GM12878 (cell line): ENCODE data around the gene USP16. TPM values are rescaled to one million over a fixed set of nuclear protein-coding genes. Genes with fewer than 3 reads are reported as not detected.

Source experiments
- NFYB ChIP-seq: IDR thresholded peaks from 2 replicates; pipeline ENCODE4 v1.6.1; 2011; ENCODE audit warnings: low read depth, mild to moderate bottlenecking, low read length, improper control_type of control experiment, moderate library complexity; ENCODE audit not compliant: insufficient read depth
- NR2F1 ChIP-seq: fragments of 450-650 bp; conservative IDR thresholded peaks from 2 replicates; pipeline ENCODE4 v1.6.1; 2017; ENCODE audit warnings: mild to moderate bottlenecking
- RAD51 ChIP-seq: fragments of 450-650 bp; IDR thresholded peaks from 2 replicates; pipeline ENCODE4 v1.6.1; 2016; ENCODE audit warnings: moderate library complexity, mild to moderate bottlenecking, inconsistent platforms
- SIN3A ChIP-seq: IDR thresholded peaks from 2 replicates; pipeline ENCODE4 v1.6.1; 2012; ENCODE audit warnings: low read depth, low read length, improper control_type of control experiment
- ZNF274 ChIP-seq: IDR thresholded peaks from one replicate; pipeline ENCODE4 v1.8.0; 2011; ENCODE audit not compliant: insufficient read length, insufficient read depth
- polyA plus RNA-seq, 11 experiments: library from polyadenylated mRNA; depleted of rRNA in 4 of 11; unstranded in 6 of 11; stranded (reverse) in 5 of 11; fragments of >200 nt; fragmentation: Nextera tagmentation in 4 of 11; fragmentation: Illumina TruSeq in 1 of 11; extraction: Ambion mirVana in 4 of 11; extraction: Trizol in 1 of 11; gene quantifications; 1 replicate in 1 of 11; 2 replicates in 10 of 11; pipeline versions ENCODE4 v1.2.1 to v1.2.3, GENCODE V29; 2011 to 2016; ENCODE audit warnings: inconsistent platforms in 2 of 11, missing spikeins in 2 of 11, low read depth in 1 of 11
- total RNA-seq, 4 experiments: library from RNA; depleted of rRNA in 3 of 4; stranded (reverse); fragments of >200 nt in 3 of 4; fragmentation: Illumina TruSeq in 1 of 4; extraction: Trizol in 1 of 4; gene quantifications; 2 replicates each; pipeline versions ENCODE4 v1.2.1 to v1.2.3, GENCODE V29; 2013 to 2021
- TF ChIP-seq, protein P1 (sequence below): fragments of 450-650 bp; IDR thresholded peaks from 2 replicates; pipeline ENCODE4 v1.6.1; 2016; ENCODE audit warnings: mild to moderate bottlenecking
- TF ChIP-seq, protein P2 (sequence below): fragments of 450-650 bp; IDR thresholded peaks from 2 replicates; pipeline ENCODE4 v1.6.1; 2016; ENCODE audit warnings: mild to moderate bottlenecking, moderate library complexity, borderline replicate concordance
- TF ChIP-seq, protein P3 (sequence below): fragments of 450-650 bp; IDR thresholded peaks from 2 replicates; pipeline ENCODE4 v1.6.1; 2017; ENCODE audit warnings: mild to moderate bottlenecking, moderate library complexity
- TF ChIP-seq, protein P4 (sequence below): fragments of 450-650 bp; IDR thresholded peaks from 2 replicates; pipeline ENCODE4 v1.6.1; 2017; ENCODE audit warnings: mild to moderate bottlenecking, moderate library complexity
- TF ChIP-seq, protein P5 (sequence below): fragments of 450-650 bp; IDR thresholded peaks from 2 replicates; pipeline ENCODE4 v1.6.1; 2017; ENCODE audit warnings: mild to moderate bottlenecking, low read depth, inconsistent platforms; ENCODE audit not compliant: poor library complexity, severe bottlenecking

The USP16 gene
- total and polyA plus RNA-seq, 10 of the 15 experiments (the other 5 are each of a cell fraction or from before 2014, with no cell fraction given) = 29.5 to 68.7 (median 52.3) TPM

DNA sequence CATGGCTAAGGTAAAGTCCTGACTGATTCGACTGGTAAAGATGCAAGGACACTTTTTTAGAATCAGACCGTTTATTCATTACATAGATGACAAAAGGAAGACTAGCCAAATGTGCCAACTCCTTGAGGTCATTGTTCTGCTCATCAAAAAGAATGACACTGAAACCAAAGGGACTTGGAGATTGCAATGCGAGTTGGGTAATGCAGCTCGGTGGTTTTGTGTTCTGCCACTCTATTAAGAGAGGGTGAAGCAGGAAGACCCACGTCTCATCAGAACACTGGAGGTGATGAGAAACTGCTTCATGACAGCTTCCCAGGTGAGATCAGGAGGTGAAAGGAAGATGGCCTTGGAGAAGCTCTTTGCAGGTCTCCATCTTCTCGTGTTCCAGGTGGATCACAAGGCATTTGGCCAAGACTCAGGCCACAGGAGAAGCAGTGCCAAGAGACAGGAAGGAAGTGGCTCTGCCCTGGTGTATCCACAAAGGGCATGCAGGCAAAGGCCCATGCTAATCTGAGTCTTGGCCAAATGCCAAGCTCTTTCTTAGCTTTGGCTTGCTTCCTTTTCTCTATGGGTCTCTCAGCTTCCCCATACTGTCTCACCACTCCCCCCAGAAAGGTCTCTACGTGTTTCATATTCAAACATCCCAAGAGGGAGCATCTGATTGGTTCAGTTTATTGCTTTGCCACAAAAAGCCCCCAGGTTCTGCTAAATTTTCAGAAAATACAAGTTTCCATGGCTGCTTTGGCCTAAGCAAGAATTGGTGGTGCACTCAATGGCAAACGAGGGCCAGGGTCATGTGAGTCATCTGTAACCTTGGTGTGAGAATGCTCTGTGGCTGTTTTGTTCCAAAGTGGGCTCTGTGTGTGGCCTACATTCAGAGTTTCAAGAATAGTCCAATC lies 54.6 kb downstream of the USP16 start (continued):
- TF ChIP-seq, protein P1, sequence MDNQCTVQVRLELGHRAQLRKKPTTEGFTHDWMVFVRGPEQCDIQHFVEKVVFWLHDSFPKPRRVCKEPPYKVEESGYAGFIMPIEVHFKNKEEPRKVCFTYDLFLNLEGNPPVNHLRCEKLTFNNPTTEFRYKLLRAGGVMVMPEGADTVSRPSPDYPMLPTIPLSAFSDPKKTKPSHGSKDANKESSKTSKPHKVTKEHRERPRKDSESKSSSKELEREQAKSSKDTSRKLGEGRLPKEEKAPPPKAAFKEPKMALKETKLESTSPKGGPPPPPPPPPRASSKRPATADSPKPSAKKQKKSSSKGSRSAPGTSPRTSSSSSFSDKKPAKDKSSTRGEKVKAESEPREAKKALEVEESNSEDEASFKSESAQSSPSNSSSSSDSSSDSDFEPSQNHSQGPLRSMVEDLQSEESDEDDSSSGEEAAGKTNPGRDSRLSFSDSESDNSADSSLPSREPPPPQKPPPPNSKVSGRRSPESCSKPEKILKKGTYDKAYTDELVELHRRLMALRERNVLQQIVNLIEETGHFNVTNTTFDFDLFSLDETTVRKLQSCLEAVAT = 0 out of 2 replicates have a peak, but pooled peaks have one; percentile 27
- TF ChIP-seq RAD51 (peak; percentile 52; the same call in 1 of the 2 replicates), NR2F1 (peak; percentile 63), NFYB (0 out of 2 replicates have a peak, but pooled peaks have one; percentile 52), ZNF274 (no peak), SIN3A (0 out of 2 replicates have a peak, but pooled peaks have one; percentile 30)
- TF ChIP-seq, protein P2, sequence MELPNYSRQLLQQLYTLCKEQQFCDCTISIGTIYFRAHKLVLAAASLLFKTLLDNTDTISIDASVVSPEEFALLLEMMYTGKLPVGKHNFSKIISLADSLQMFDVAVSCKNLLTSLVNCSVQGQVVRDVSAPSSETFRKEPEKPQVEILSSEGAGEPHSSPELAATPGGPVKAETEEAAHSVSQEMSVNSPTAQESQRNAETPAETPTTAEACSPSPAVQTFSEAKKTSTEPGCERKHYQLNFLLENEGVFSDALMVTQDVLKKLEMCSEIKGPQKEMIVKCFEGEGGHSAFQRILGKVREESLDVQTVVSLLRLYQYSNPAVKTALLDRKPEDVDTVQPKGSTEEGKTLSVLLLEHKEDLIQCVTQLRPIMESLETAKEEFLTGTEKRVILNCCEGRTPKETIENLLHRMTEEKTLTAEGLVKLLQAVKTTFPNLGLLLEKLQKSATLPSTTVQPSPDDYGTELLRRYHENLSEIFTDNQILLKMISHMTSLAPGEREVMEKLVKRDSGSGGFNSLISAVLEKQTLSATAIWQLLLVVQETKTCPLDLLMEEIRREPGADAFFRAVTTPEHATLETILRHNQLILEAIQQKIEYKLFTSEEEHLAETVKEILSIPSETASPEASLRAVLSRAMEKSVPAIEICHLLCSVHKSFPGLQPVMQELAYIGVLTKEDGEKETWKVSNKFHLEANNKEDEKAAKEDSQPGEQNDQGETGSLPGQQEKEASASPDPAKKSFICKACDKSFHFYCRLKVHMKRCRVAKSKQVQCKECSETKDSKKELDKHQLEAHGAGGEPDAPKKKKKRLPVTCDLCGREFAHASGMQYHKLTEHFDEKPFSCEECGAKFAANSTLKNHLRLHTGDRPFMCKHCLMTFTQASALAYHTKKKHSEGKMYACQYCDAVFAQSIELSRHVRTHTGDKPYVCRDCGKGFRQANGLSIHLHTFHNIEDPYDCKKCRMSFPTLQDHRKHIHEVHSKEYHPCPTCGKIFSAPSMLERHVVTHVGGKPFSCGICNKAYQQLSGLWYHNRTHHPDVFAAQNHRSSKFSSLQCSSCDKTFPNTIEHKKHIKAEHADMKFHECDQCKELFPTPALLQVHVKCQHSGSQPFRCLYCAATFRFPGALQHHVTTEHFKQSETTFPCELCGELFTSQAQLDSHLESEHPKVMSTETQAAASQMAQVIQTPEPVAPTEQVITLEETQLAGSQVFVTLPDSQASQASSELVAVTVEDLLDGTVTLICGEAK = no peak
- TF ChIP-seq, protein P3, sequence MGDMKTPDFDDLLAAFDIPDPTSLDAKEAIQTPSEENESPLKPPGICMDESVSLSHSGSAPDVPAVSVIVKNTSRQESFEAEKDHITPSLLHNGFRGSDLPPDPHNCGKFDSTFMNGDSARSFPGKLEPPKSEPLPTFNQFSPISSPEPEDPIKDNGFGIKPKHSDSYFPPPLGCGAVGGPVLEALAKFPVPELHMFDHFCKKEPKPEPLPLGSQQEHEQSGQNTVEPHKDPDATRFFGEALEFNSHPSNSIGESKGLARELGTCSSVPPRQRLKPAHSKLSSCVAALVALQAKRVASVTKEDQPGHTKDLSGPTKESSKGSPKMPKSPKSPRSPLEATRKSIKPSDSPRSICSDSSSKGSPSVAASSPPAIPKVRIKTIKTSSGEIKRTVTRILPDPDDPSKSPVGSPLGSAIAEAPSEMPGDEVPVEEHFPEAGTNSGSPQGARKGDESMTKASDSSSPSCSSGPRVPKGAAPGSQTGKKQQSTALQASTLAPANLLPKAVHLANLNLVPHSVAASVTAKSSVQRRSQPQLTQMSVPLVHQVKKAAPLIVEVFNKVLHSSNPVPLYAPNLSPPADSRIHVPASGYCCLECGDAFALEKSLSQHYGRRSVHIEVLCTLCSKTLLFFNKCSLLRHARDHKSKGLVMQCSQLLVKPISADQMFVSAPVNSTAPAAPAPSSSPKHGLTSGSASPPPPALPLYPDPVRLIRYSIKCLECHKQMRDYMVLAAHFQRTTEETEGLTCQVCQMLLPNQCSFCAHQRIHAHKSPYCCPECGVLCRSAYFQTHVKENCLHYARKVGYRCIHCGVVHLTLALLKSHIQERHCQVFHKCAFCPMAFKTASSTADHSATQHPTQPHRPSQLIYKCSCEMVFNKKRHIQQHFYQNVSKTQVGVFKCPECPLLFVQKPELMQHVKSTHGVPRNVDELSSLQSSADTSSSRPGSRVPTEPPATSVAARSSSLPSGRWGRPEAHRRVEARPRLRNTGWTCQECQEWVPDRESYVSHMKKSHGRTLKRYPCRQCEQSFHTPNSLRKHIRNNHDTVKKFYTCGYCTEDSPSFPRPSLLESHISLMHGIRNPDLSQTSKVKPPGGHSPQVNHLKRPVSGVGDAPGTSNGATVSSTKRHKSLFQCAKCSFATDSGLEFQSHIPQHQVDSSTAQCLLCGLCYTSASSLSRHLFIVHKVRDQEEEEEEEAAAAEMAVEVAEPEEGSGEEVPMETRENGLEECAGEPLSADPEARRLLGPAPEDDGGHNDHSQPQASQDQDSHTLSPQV = 0 out of 2 replicates have a peak, but pooled peaks have one; percentile 52
- TF ChIP-seq, protein P4, sequence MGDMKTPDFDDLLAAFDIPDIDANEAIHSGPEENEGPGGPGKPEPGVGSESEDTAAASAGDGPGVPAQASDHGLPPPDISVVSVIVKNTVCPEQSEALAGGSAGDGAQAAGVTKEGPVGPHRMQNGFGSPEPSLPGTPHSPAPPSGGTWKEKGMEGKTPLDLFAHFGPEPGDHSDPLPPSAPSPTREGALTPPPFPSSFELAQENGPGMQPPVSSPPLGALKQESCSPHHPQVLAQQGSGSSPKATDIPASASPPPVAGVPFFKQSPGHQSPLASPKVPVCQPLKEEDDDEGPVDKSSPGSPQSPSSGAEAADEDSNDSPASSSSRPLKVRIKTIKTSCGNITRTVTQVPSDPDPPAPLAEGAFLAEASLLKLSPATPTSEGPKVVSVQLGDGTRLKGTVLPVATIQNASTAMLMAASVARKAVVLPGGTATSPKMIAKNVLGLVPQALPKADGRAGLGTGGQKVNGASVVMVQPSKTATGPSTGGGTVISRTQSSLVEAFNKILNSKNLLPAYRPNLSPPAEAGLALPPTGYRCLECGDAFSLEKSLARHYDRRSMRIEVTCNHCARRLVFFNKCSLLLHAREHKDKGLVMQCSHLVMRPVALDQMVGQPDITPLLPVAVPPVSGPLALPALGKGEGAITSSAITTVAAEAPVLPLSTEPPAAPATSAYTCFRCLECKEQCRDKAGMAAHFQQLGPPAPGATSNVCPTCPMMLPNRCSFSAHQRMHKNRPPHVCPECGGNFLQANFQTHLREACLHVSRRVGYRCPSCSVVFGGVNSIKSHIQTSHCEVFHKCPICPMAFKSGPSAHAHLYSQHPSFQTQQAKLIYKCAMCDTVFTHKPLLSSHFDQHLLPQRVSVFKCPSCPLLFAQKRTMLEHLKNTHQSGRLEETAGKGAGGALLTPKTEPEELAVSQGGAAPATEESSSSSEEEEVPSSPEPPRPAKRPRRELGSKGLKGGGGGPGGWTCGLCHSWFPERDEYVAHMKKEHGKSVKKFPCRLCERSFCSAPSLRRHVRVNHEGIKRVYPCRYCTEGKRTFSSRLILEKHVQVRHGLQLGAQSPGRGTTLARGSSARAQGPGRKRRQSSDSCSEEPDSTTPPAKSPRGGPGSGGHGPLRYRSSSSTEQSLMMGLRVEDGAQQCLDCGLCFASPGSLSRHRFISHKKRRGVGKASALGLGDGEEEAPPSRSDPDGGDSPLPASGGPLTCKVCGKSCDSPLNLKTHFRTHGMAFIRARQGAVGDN = peak; percentile 69
- TF ChIP-seq, protein P5, sequence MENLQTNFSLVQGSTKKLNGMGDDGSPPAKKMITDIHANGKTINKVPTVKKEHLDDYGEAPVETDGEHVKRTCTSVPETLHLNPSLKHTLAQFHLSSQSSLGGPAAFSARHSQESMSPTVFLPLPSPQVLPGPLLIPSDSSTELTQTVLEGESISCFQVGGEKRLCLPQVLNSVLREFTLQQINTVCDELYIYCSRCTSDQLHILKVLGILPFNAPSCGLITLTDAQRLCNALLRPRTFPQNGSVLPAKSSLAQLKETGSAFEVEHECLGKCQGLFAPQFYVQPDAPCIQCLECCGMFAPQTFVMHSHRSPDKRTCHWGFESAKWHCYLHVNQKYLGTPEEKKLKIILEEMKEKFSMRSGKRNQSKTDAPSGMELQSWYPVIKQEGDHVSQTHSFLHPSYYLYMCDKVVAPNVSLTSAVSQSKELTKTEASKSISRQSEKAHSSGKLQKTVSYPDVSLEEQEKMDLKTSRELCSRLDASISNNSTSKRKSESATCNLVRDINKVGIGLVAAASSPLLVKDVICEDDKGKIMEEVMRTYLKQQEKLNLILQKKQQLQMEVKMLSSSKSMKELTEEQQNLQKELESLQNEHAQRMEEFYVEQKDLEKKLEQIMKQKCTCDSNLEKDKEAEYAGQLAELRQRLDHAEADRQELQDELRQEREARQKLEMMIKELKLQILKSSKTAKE = peak; percentile 39
